ENCODE data around the gene EYS.

The EYS gene

GRCh38 chr6:65707126-65707826 lies at the start of gene EYS:
EYS (minus strand) TSS chr6:65707226; CDS start chr6:65495410, 211,816 bp downstream.
- Histone ChIP-seq H3K4me3 (ENCODE audit: low read length) (no peak within 1 kb of the TSS), H3K36me3 (ENCODE audit: control insufficient read depth, insufficient read depth, low read length, severe bottlenecking) (no peaks in the 10 kb centered on the region), H3K4me1 (ENCODE audit: control insufficient read depth, insufficient read depth, low read length) (no peaks in the 10 kb centered on the region), H3K9me3 (ENCODE audit: control insufficient read depth, low read length) (no peaks in the 10 kb centered on the region), H3K27me3 (replicated peaks; ENCODE audit: control insufficient read depth, insufficient read depth, low read length) (no peaks in the 10 kb centered on the region), H3K9ac (ENCODE audit: low read length) (no peak within 1 kb of the TSS)
- no peak for DNase-seq (ENCODE audit: low read depth)

GRCh38 chr6:65746302-65746701 lies 39.3 kb upstream of the EYS start:
- Histone ChIP-seq H3K9ac (ENCODE audit: low read length) (no peak overlapping the region), H3K27me3 (replicated peaks; ENCODE audit: control insufficient read depth, insufficient read depth, low read length) (no peaks in the 10 kb centered on the region), H3K4me3 (ENCODE audit: low read length) (no peak overlapping the region), H3K9me3 (ENCODE audit: control insufficient read depth, low read length) (no peaks in the 10 kb centered on the region), H3K4me1 (ENCODE audit: control insufficient read depth, insufficient read depth, low read length) (no peaks in the 10 kb centered on the region), H3K36me3 (ENCODE audit: control insufficient read depth, insufficient read depth, low read length, severe bottlenecking) (no peaks in the 10 kb centered on the region)
- no peak for DNase-seq (ENCODE audit: low read depth)

- H3K4me3 ChIP-seq (ENCODE audit: low read length), result no peak overlapping the region
- H3K9me3 ChIP-seq (ENCODE audit: control insufficient read depth, low read length), result no peaks in the 10 kb centered on the region
- H3K9ac ChIP-seq (ENCODE audit: low read length), result no peak overlapping the region
- H3K4me1 ChIP-seq (ENCODE audit: control insufficient read depth, insufficient read depth, low read length), result no peaks in the 10 kb centered on the region
- H3K36me3 ChIP-seq (ENCODE audit: control insufficient read depth, insufficient read depth, low read length, severe bottlenecking), result no peaks in the 10 kb centered on the region
- H3K27me3 ChIP-seq (replicated peaks; ENCODE audit: control insufficient read depth, insufficient read depth, low read length), result no peaks in the 10 kb centered on the region
- no peak for DNase-seq (ENCODE audit: low read depth)
Measured at GRCh38 chr6:65745614-65746013, 38.6 kb upstream of the EYS start.

DNA sequence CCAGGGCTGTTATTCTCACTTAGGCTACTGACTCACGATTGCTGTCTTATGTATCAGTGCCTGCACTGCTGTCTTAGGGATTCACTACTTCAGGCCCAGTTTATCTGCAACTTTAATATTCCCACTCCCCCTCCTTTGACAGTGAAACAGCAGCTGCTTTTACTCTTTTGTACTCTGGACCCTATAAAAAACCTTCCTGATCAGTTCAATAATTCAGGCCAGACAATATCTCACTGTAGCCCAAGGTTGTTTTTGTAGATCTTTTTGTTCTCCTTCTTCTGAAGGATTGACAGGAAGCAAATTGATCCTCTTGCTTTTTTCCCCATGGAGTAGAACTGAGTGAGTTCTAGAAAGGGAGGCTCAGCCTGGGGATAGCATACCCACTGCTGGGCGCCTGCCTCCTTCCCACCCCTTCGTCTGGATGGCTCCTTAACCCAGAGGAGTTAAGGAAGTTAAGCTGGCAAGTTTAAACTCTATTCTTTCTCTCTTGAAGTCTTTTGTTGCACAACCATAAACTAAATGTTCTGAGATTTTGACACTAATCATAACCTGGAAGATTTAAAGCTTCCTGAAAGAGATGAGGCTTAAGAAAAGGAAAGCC lies 22.0 kb upstream of the EYS start:
- H3K9ac ChIP-seq (ENCODE audit: low read length), result no peak overlapping the region
- no peak for DNase-seq (ENCODE audit: low read depth)

GRCh38 chr6:65719101-65719500 lies 12.1 kb upstream of the EYS start:
- no peaks in the 10 kb centered on the region for H3K9me3 ChIP-seq (ENCODE audit: control insufficient read depth, low read length)
- H3K9ac ChIP-seq (ENCODE audit: low read length), result no peak overlapping the region
- no peaks in the 10 kb centered on the region for H3K36me3 ChIP-seq (ENCODE audit: control insufficient read depth, insufficient read depth, low read length, severe bottlenecking)
- DNase-seq (ENCODE audit: low read depth), result no peak
- no peaks in the 10 kb centered on the region for H3K27me3 ChIP-seq (replicated peaks; ENCODE audit: control insufficient read depth, insufficient read depth, low read length)
- H3K4me3 ChIP-seq (ENCODE audit: low read length), result no peak overlapping the region
- no peaks in the 10 kb centered on the region for H3K4me1 ChIP-seq (ENCODE audit: control insufficient read depth, insufficient read depth, low read length)

More for the DNA sequence above, 22.0 kb upstream of the EYS start:
- no peaks in the 10 kb centered on the region for H3K27me3 ChIP-seq (replicated peaks; ENCODE audit: control insufficient read depth, insufficient read depth, low read length)
- no peaks in the 10 kb centered on the region for H3K4me1 ChIP-seq (ENCODE audit: control insufficient read depth, insufficient read depth, low read length)
- no peak overlapping the region for H3K4me3 ChIP-seq (ENCODE audit: low read length)
- no peaks in the 10 kb centered on the region for H3K36me3 ChIP-seq (ENCODE audit: control insufficient read depth, insufficient read depth, low read length, severe bottlenecking)
- no peaks in the 10 kb centered on the region for H3K9me3 ChIP-seq (ENCODE audit: control insufficient read depth, low read length)

GRCh38 chr6:65711531-65711930 lies 4.5 kb upstream of the EYS start:
- no peaks in the 10 kb centered on the region for H3K9me3 ChIP-seq (ENCODE audit: control insufficient read depth, low read length)
- no peak for DNase-seq (ENCODE audit: low read depth)
- H3K9ac ChIP-seq (ENCODE audit: low read length), result no peak overlapping the region

GRCh38 chr6:65709099-65709830 lies 2.2 kb upstream of the EYS start:
- H3K36me3 ChIP-seq (ENCODE audit: control insufficient read depth, insufficient read depth, low read length, severe bottlenecking), result no peaks in the 10 kb centered on the region

More at GRCh38 chr6:65711531-65711930, 4.5 kb upstream of the EYS start:
- Histone ChIP-seq H3K4me3 (ENCODE audit: low read length) (no peak overlapping the region), H3K36me3 (ENCODE audit: control insufficient read depth, insufficient read depth, low read length, severe bottlenecking) (no peaks in the 10 kb centered on the region), H3K4me1 (ENCODE audit: control insufficient read depth, insufficient read depth, low read length) (no peaks in the 10 kb centered on the region), H3K27me3 (replicated peaks; ENCODE audit: control insufficient read depth, insufficient read depth, low read length) (no peaks in the 10 kb centered on the region)

DNA sequence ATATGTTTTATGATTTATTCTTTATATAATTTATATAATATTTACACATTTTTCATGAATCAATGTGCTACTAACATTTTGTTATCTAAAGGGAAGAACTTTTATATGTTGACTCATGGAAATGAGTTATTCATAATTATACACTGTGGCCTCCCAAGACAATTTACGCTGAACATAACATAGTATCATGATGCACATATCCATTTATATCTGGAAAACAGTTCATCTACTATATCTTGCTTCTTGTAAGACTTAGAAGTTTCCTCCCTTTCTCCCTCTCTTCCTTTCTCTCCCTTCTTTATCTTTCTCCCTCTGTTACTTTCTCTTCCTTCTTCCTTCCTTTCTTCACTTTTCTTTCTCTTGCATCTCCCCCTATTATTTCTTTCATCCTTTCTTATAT lies 1.1 kb upstream of the EYS start:
- Histone ChIP-seq H3K9me3 (ENCODE audit: control insufficient read depth, low read length) (no peaks in the 10 kb centered on the region), H3K4me1 (ENCODE audit: control insufficient read depth, insufficient read depth, low read length) (no peaks in the 10 kb centered on the region), H3K4me3 (ENCODE audit: low read length) (no peak overlapping the region), H3K36me3 (ENCODE audit: control insufficient read depth, insufficient read depth, low read length, severe bottlenecking) (no peaks in the 10 kb centered on the region), H3K27me3 (replicated peaks; ENCODE audit: control insufficient read depth, insufficient read depth, low read length) (no peaks in the 10 kb centered on the region), H3K9ac (ENCODE audit: low read length) (no peak overlapping the region)
- DNase-seq (ENCODE audit: low read depth), result no peak

More at GRCh38 chr6:65709099-65709830, 2.2 kb upstream of the EYS start:
- Histone ChIP-seq H3K9me3 (ENCODE audit: control insufficient read depth, low read length) (no peaks in the 10 kb centered on the region), H3K4me1 (ENCODE audit: control insufficient read depth, insufficient read depth, low read length) (no peaks in the 10 kb centered on the region), H3K27me3 (replicated peaks; ENCODE audit: control insufficient read depth, insufficient read depth, low read length) (no peaks in the 10 kb centered on the region), H3K9ac (ENCODE audit: low read length) (no peak overlapping the region), H3K4me3 (ENCODE audit: low read length) (no peak overlapping the region)
- DNase-seq (ENCODE audit: low read depth), result no peak

GRCh38 chr6:65706436-65706835 lies 590 bp downstream of the EYS start:
- Histone ChIP-seq H3K36me3 (ENCODE audit: control insufficient read depth, insufficient read depth, low read length, severe bottlenecking) (no peaks in the 10 kb centered on the region), H3K27me3 (replicated peaks; ENCODE audit: control insufficient read depth, insufficient read depth, low read length) (no peaks in the 10 kb centered on the region), H3K4me3 (ENCODE audit: low read length) (no peak overlapping the region), H3K9ac (ENCODE audit: low read length) (no peak overlapping the region), H3K9me3 (ENCODE audit: control insufficient read depth, low read length) (no peaks in the 10 kb centered on the region), H3K4me1 (ENCODE audit: control insufficient read depth, insufficient read depth, low read length) (no peaks in the 10 kb centered on the region)
- DNase-seq (ENCODE audit: low read depth), result no peak

DNA sequence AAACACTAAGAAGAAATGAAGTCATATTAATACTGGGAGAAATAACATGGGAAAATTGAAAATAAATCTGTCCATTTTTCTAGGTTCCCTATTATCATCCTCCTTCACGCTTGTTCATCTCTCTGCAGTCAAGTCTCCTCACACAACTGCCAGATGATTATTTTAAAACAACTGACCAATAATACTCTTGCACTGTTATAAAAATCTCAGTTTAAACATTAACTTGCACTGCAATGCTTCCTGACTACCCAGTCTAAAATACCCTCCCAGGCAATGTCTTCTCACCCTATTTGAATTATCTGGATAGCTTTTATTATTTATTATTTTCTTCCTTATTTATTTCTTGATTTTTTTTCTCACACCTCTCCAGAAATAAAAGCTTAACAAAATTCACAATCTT lies 5.7 kb downstream of the EYS start:
- H3K4me3 ChIP-seq (ENCODE audit: low read length), result no peak overlapping the region
- no peak overlapping the region for H3K9ac ChIP-seq (ENCODE audit: low read length)
- no peak for DNase-seq (ENCODE audit: low read depth)
- H3K36me3 ChIP-seq (ENCODE audit: control insufficient read depth, insufficient read depth, low read length, severe bottlenecking), result no peaks in the 10 kb centered on the region
- H3K9me3 ChIP-seq (ENCODE audit: control insufficient read depth, low read length), result no peaks in the 10 kb centered on the region
- H3K27me3 ChIP-seq (replicated peaks; ENCODE audit: control insufficient read depth, insufficient read depth, low read length), result no peaks in the 10 kb centered on the region
- no peaks in the 10 kb centered on the region for H3K4me1 ChIP-seq (ENCODE audit: control insufficient read depth, insufficient read depth, low read length)

DNA sequence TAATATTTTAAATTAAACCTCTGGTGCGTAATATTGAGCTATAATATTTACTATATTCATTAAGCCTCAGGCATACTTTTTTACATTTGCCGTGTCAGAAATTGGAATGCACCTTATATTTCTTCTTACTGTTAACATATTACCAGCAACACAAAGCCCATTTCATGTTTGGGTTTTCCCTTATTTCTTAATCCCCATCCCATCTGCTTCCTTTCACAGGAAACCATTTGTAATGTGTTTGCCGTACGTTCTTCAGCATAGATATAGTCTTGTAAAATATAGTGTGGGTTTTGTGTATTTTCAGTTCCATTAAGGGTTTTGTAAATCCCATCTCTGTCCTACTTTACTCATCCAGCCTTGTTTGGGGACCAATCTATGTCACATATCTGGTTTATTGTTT lies 6.5 kb downstream of the EYS start:
- Histone ChIP-seq H3K36me3 (ENCODE audit: control insufficient read depth, insufficient read depth, low read length, severe bottlenecking) (no peaks in the 10 kb centered on the region), H3K4me1 (ENCODE audit: control insufficient read depth, insufficient read depth, low read length) (no peaks in the 10 kb centered on the region), H3K27me3 (replicated peaks; ENCODE audit: control insufficient read depth, insufficient read depth, low read length) (no peaks in the 10 kb centered on the region), H3K4me3 (ENCODE audit: low read length) (no peak overlapping the region), H3K9ac (ENCODE audit: low read length) (no peak overlapping the region), H3K9me3 (ENCODE audit: control insufficient read depth, low read length) (no peaks in the 10 kb centered on the region)
- DNase-seq (ENCODE audit: low read depth), result no peak
